Measurements from ENCODE around the gene COX11.

COX11 gene

GRCh38 chr17:54985476-54985875 lies 17.0 kb upstream of the COX11 start:
- WGBS (ENCODE audit: extremely low coverage, insufficient coverage, insufficient read length), result no CpG with 5 or more reads among the region's 1 CpG
- H2BK5ac ChIP-seq (ENCODE audit: low read depth, low read length, poor library complexity), result no peak overlapping the region
- H2BK120ac ChIP-seq (ENCODE audit: insufficient read depth, low read length, poor library complexity), result no peak overlapping the region

DNA sequence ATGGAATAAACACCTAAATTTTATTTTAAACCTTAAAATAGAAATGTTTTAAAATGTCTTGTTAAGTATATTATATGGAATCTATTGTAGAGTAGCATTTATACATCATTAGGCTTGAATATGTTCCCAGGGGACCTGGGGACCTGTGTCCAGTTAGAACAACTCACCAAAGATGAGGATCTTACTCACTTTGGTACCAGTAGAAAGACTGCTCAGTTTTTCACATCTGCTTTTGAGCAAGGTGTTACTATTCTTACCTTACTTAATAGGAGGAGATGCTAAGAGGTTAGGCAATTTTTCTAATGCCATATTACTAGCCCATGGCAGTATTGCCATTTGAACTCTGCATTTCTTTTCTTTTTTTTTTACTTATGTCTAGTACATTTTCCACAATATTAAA lies 14.8 kb upstream of the COX11 start:
- Histone ChIP-seq H3K9ac (ENCODE audit: low read length) (no peak overlapping the region), H3K14ac (ENCODE audit: low read length) (no peak overlapping the region), H2AFZ (ENCODE audit: insufficient read depth, low read length, poor library complexity) (no peak overlapping the region), H2AK5ac (ENCODE audit: low read length) (no peak overlapping the region), H3K4me2 (ENCODE audit: low read length) (no peak overlapping the region), H3K79me1 (ENCODE audit: low read length) (no peaks in the 10 kb centered on the region), H4K12ac (ENCODE audit: low read depth, low read length) (no peak overlapping the region), H3K9me3 (ENCODE audit: insufficient read depth, low read depth, low read length) (no peaks in the 10 kb centered on the region), H3K18ac (ENCODE audit: low read length) (no peak overlapping the region), H3K36me3 (ENCODE audit: control insufficient read depth in 1 of 2, insufficient read depth in 2 of 2, low read length in 2 of 2) (peaks cover 2% of the 10 kb centered on the region in 2 experiments), H3K23ac (ENCODE audit: low read length) (no peak overlapping the region), H4K8ac (ENCODE audit: low read depth, low read length) (no peak overlapping the region), H2BK12ac (ENCODE audit: low read length) (no peak overlapping the region), H3K4me1 (ENCODE audit: control insufficient read depth in 1 of 2, insufficient read depth in 2 of 2, low read length in 2 of 2) (no peaks in the 10 kb centered on the region), H4K91ac (ENCODE audit: low read depth, low read length) (no peak overlapping the region), H3K4me3 (ENCODE audit: low read depth, low read length) (no peak overlapping the region), H2BK120ac (ENCODE audit: insufficient read depth, low read length, poor library complexity) (no peak overlapping the region), H2BK5ac (ENCODE audit: low read depth, low read length, poor library complexity) (no peak overlapping the region), H3K79me2 (ENCODE audit: control insufficient read depth, insufficient read depth, low read length, poor library complexity) (no peaks in the 10 kb centered on the region), H3K4ac (ENCODE audit: low read depth, low read length) (no peak overlapping the region), H3K27me3 (ENCODE audit: insufficient read depth, low read length) (no peaks in the 10 kb centered on the region), H3K27ac (ENCODE audit: low read depth, low read length) (no peak overlapping the region)
- DNase-seq, result no peak

More at GRCh38 chr17:54985476-54985875, 17.0 kb upstream of the COX11 start:
- no peaks in the 10 kb centered on the region for H3K4me1 ChIP-seq (ENCODE audit: control insufficient read depth in 1 of 2, insufficient read depth in 2 of 2, low read length in 2 of 2)
- no peak overlapping the region for H2AFZ ChIP-seq (ENCODE audit: insufficient read depth, low read length, poor library complexity)
- no peak overlapping the region for H3K14ac ChIP-seq (ENCODE audit: low read length)
- no peak overlapping the region for H4K91ac ChIP-seq (ENCODE audit: low read depth, low read length)
- H3K79me1 ChIP-seq (ENCODE audit: low read length), result no peaks in the 10 kb centered on the region
- H3K27me3 ChIP-seq (ENCODE audit: insufficient read depth, low read length), result no peaks in the 10 kb centered on the region
- DNase-seq, result no peak
- H4K8ac ChIP-seq (ENCODE audit: low read depth, low read length), result no peak overlapping the region
- no peak overlapping the region for H3K4me2 ChIP-seq (ENCODE audit: low read length)
- H3K36me3 ChIP-seq (ENCODE audit: control insufficient read depth in 1 of 2, insufficient read depth in 2 of 2, low read length in 2 of 2), result peaks cover 2% of the 10 kb centered on the region in 2 experiments
- H2BK12ac ChIP-seq (ENCODE audit: low read length), result no peak overlapping the region
- no peak overlapping the region for H3K4ac ChIP-seq (ENCODE audit: low read depth, low read length)
- no peak overlapping the region for H3K18ac ChIP-seq (ENCODE audit: low read length)
- no peak overlapping the region for H3K9ac ChIP-seq (ENCODE audit: low read length)
- H4K12ac ChIP-seq (ENCODE audit: low read depth, low read length), result no peak overlapping the region
- no peak overlapping the region for H3K4me3 ChIP-seq (ENCODE audit: low read depth, low read length)
- H3K9me3 ChIP-seq (ENCODE audit: insufficient read depth, low read depth, low read length), result no peaks in the 10 kb centered on the region
- no peak overlapping the region for H2AK5ac ChIP-seq (ENCODE audit: low read length)
- no peak overlapping the region for H3K23ac ChIP-seq (ENCODE audit: low read length)
- no peak overlapping the region for H3K27ac ChIP-seq (ENCODE audit: low read depth, low read length)
- no peaks in the 10 kb centered on the region for H3K79me2 ChIP-seq (ENCODE audit: control insufficient read depth, insufficient read depth, low read length, poor library complexity)

GRCh38 chr17:54982399-54982798 lies 13.9 kb upstream of the COX11 start:
- Histone ChIP-seq H3K14ac (ENCODE audit: low read length) (no peak overlapping the region), H3K4me2 (ENCODE audit: low read length) (no peak overlapping the region), H3K27me3 (ENCODE audit: insufficient read depth, low read length) (no peaks in the 10 kb centered on the region), H2AK5ac (ENCODE audit: low read length) (no peak overlapping the region), H3K23ac (ENCODE audit: low read length) (no peak overlapping the region), H4K8ac (ENCODE audit: low read depth, low read length) (no peak overlapping the region), H2BK5ac (ENCODE audit: low read depth, low read length, poor library complexity) (no peak overlapping the region), H3K9ac (ENCODE audit: low read length) (no peak overlapping the region), H2AFZ (ENCODE audit: insufficient read depth, low read length, poor library complexity) (no peak overlapping the region), H3K79me2 (ENCODE audit: control insufficient read depth, insufficient read depth, low read length, poor library complexity) (no peaks in the 10 kb centered on the region), H3K18ac (ENCODE audit: low read length) (no peak overlapping the region), H4K12ac (ENCODE audit: low read depth, low read length) (no peak overlapping the region), H4K91ac (ENCODE audit: low read depth, low read length) (no peak overlapping the region), H3K9me3 (ENCODE audit: insufficient read depth, low read depth, low read length) (no peaks in the 10 kb centered on the region), H3K79me1 (ENCODE audit: low read length) (no peaks in the 10 kb centered on the region), H2BK120ac (ENCODE audit: insufficient read depth, low read length, poor library complexity) (no peak overlapping the region), H3K4ac (ENCODE audit: low read depth, low read length) (no peak overlapping the region), H2BK12ac (ENCODE audit: low read length) (no peak overlapping the region), H3K27ac (ENCODE audit: low read depth, low read length) (no peak overlapping the region), H3K36me3 (ENCODE audit: control insufficient read depth in 1 of 2, insufficient read depth in 2 of 2, low read length in 2 of 2) (peaks cover 2% of the 10 kb centered on the region in 2 experiments), H3K4me3 (ENCODE audit: low read depth, low read length) (no peak overlapping the region), H3K4me1 (ENCODE audit: control insufficient read depth in 1 of 2, insufficient read depth in 2 of 2, low read length in 2 of 2) (no peaks in the 10 kb centered on the region)
- no peak for DNase-seq

DNA sequence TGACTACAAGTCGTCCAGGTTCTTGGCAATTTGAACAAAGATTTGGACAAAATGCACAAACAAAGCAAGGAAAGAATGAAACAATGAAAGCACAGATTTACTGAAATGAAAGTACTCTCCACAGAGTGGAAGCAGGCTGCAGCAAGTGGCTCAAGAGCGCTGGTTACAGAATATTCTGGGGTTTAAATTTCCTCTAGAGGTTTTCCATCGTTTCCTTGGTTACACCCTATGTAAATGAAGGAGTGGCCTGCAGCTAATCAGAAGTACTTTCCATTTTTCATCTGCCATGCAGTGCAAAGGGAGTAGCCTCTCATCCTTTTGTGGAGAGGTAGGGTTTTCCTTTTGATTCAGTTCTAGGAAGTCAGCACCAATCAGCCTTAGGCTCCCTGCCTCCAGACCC lies 11.9 kb upstream of the COX11 start:
- no peak for DNase-seq
- H4K8ac ChIP-seq (ENCODE audit: low read depth, low read length), result no peak overlapping the region
- H3K23ac ChIP-seq (ENCODE audit: low read length), result no peak overlapping the region
- peaks cover 2% of the 10 kb centered on the region in 2 experiments for H3K36me3 ChIP-seq (ENCODE audit: control insufficient read depth in 1 of 2, insufficient read depth in 2 of 2, low read length in 2 of 2)
- H2AK5ac ChIP-seq (ENCODE audit: low read length), result no peak overlapping the region
- H2BK5ac ChIP-seq (ENCODE audit: low read depth, low read length, poor library complexity), result no peak overlapping the region
- H3K18ac ChIP-seq (ENCODE audit: low read length), result no peak overlapping the region
- H2AFZ ChIP-seq (ENCODE audit: insufficient read depth, low read length, poor library complexity), result no peak overlapping the region
- no peak overlapping the region for H4K91ac ChIP-seq (ENCODE audit: low read depth, low read length)
- H3K14ac ChIP-seq (ENCODE audit: low read length), result no peak overlapping the region
- H3K4me3 ChIP-seq (ENCODE audit: low read depth, low read length), result no peak overlapping the region
- no peak overlapping the region for H4K12ac ChIP-seq (ENCODE audit: low read depth, low read length)
- no peak overlapping the region for H3K27ac ChIP-seq (ENCODE audit: low read depth, low read length)
- H3K79me2 ChIP-seq (ENCODE audit: control insufficient read depth, insufficient read depth, low read length, poor library complexity), result no peaks in the 10 kb centered on the region
- no peak overlapping the region for H3K4ac ChIP-seq (ENCODE audit: low read depth, low read length)
- H3K4me2 ChIP-seq (ENCODE audit: low read length), result no peak overlapping the region
- no peaks in the 10 kb centered on the region for H3K4me1 ChIP-seq (ENCODE audit: control insufficient read depth in 1 of 2, insufficient read depth in 2 of 2, low read length in 2 of 2)
- H2BK12ac ChIP-seq (ENCODE audit: low read length), result no peak overlapping the region
- H3K9me3 ChIP-seq (ENCODE audit: insufficient read depth, low read depth, low read length), result no peaks in the 10 kb centered on the region
- no peak overlapping the region for H2BK120ac ChIP-seq (ENCODE audit: insufficient read depth, low read length, poor library complexity)
- H3K27me3 ChIP-seq (ENCODE audit: insufficient read depth, low read length), result no peaks in the 10 kb centered on the region
- no peak overlapping the region for H3K9ac ChIP-seq (ENCODE audit: low read length)
- no peaks in the 10 kb centered on the region for H3K79me1 ChIP-seq (ENCODE audit: low read length)
- WGBS (ENCODE audit: extremely low coverage, insufficient coverage, insufficient read length), result no CpG with 5 or more reads among the region's 3 CpGs

DNA sequence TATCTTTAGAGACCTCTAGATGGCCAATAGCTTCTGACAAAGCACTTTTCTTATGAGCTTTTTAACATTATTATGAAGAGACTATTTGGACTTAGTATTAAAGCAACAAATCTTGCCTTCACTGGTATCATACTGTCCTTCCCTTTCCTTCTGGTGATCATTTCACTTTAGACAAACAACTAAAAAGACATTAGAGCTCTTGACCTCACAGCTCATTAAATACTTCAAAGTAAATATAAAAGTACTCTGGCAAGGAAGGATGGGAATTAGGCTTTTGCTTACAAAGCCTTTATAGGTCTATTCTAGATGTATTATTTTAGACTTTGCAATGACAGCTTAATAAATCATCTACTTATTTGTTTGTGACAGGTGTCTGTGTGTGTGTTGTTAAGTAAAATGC lies 11.2 kb upstream of the COX11 start:
- no peak overlapping the region for H2AK5ac ChIP-seq (ENCODE audit: low read length)
- DNase-seq, result no peak
- H3K9ac ChIP-seq (ENCODE audit: low read length), result no peak overlapping the region

More for the DNA sequence above, 11.2 kb upstream of the COX11 start:
- Histone ChIP-seq H3K79me2 (ENCODE audit: control insufficient read depth, insufficient read depth, low read length, poor library complexity) (no peaks in the 10 kb centered on the region), H3K4me1 (ENCODE audit: control insufficient read depth in 1 of 2, insufficient read depth in 2 of 2, low read length in 2 of 2) (no peaks in the 10 kb centered on the region), H4K12ac (ENCODE audit: low read depth, low read length) (no peak overlapping the region), H2AFZ (ENCODE audit: insufficient read depth, low read length, poor library complexity) (no peak overlapping the region), H3K18ac (ENCODE audit: low read length) (no peak overlapping the region), H3K4me3 (ENCODE audit: low read depth, low read length) (no peak overlapping the region), H3K4me2 (ENCODE audit: low read length) (no peak overlapping the region), H4K91ac (ENCODE audit: low read depth, low read length) (no peak overlapping the region), H3K4ac (ENCODE audit: low read depth, low read length) (no peak overlapping the region), H3K36me3 (ENCODE audit: control insufficient read depth in 1 of 2, insufficient read depth in 2 of 2, low read length in 2 of 2) (peaks cover 2% of the 10 kb centered on the region in 2 experiments), H3K79me1 (ENCODE audit: low read length) (no peaks in the 10 kb centered on the region), H2BK120ac (ENCODE audit: insufficient read depth, low read length, poor library complexity) (no peak overlapping the region), H2BK12ac (ENCODE audit: low read length) (no peak overlapping the region), H2BK5ac (ENCODE audit: low read depth, low read length, poor library complexity) (no peak overlapping the region), H3K14ac (ENCODE audit: low read length) (no peak overlapping the region), H4K8ac (ENCODE audit: low read depth, low read length) (no peak overlapping the region), H3K9me3 (ENCODE audit: insufficient read depth, low read depth, low read length) (no peaks in the 10 kb centered on the region), H3K23ac (ENCODE audit: low read length) (no peak overlapping the region), H3K27me3 (ENCODE audit: insufficient read depth, low read length) (no peaks in the 10 kb centered on the region), H3K27ac (ENCODE audit: low read depth, low read length) (no peak overlapping the region)
